Measurements from ENCODE around the gene LPCAT1.
"Not testable (repeated sequence)": the region's sequence is repeated elsewhere in the genome, so short reads cannot be mapped to it uniquely, and the experiment has no call there.

LPCAT1 gene

GRCh38 chr5:1541702-1542400 lies 18.1 kb upstream of the LPCAT1 start:
- DNase-seq (ENCODE audit: low read depth): no peak

- DNase-seq (ENCODE audit: low read depth): no peak
Observed at GRCh38 chr5:1540831-1541701, 17.3 kb upstream of the LPCAT1 start.

- DNase-seq (ENCODE audit: low read depth): no peak
Observed at GRCh38 chr5:1540166-1540565, 16.4 kb upstream of the LPCAT1 start.

GRCh38 chr5:1539393-1540161 lies 15.8 kb upstream of the LPCAT1 start:
- DNase-seq (ENCODE audit: low read depth): not testable (repeated sequence)

GRCh38 chr5:1538741-1539392 lies 15.1 kb upstream of the LPCAT1 start:
- DNase-seq (ENCODE audit: low read depth): no peak

GRCh38 chr5:1538276-1538675 lies 14.5 kb upstream of the LPCAT1 start:
- DNase-seq (ENCODE audit: low read depth): no peak

GRCh38 chr5:1537603-1538154 lies 13.9 kb upstream of the LPCAT1 start:
- DNase-seq (ENCODE audit: low read depth): no peak

GRCh38 chr5:1536871-1537602 lies 13.3 kb upstream of the LPCAT1 start:
- no peak for DNase-seq (ENCODE audit: low read depth)

GRCh38 chr5:1536322-1536845 lies 12.6 kb upstream of the LPCAT1 start:
- no peak for DNase-seq (ENCODE audit: low read depth)

- no peak for DNase-seq (ENCODE audit: low read depth)
Observed at GRCh38 chr5:1535646-1536045, 11.9 kb upstream of the LPCAT1 start.

- no peak for DNase-seq (ENCODE audit: low read depth)
Observed at GRCh38 chr5:1532384-1532783, 8.6 kb upstream of the LPCAT1 start.

GRCh38 chr5:1529498-1529897 lies 5.7 kb upstream of the LPCAT1 start:
- DNase-seq (ENCODE audit: low read depth): no peak

GRCh38 chr5:1527533-1528205 lies 3.9 kb upstream of the LPCAT1 start:
- no peak for DNase-seq (ENCODE audit: low read depth)

- no peak for DNase-seq (ENCODE audit: low read depth)
Observed at GRCh38 chr5:1526681-1527131, 2.9 kb upstream of the LPCAT1 start.

- DNase-seq (ENCODE audit: low read depth): no peak
Observed at GRCh38 chr5:1526190-1526631, 2.5 kb upstream of the LPCAT1 start.

GRCh38 chr5:1525624-1526189 lies 1.9 kb upstream of the LPCAT1 start:
- no peak for DNase-seq (ENCODE audit: low read depth)

- no peak for DNase-seq (ENCODE audit: low read depth)
Observed at GRCh38 chr5:1524799-1525623, 1.3 kb upstream of the LPCAT1 start.

- DNase-seq (ENCODE audit: low read depth): no peak
Observed at GRCh38 chr5:1524481-1524798, 680 bp upstream of the LPCAT1 start.

GRCh38 chr5:1523480-1523792 lies 324 bp downstream of the LPCAT1 start:
- no peak for DNase-seq (ENCODE audit: low read depth)

Data from stromal cell of bone marrow (primary cell).